Thoracic aorta (tissue), 2 donors: ENCODE data around the gene POLRMT. TPM values are rescaled to one million over a fixed set of nuclear protein-coding genes. Genes with fewer than 3 reads are reported as not detected.

ENCODE experiments used
- ATAC-seq: fragments of 150-250 bp; one replicate; pipeline ENCODE4 v1.8.0; 2017; ENCODE audit warnings: low read depth; ENCODE audit not compliant: insufficient number of reproducible peaks, low FRiP score
- DNase-seq: peaks from one replicate; pipeline ENCODE4 v3.0.0-alpha.2; 2020; ENCODE audit warnings: low spot score
- H3K27ac ChIP-seq, 2 donors: fragments of 200-600 bp; sonication (generic); 1 replicate in 1 of 2; 2 replicates in 1 of 2; pipeline ENCODE4 v1.5.1; 2016; ENCODE audit warnings: mild to moderate bottlenecking in 2 of 2, moderate library complexity in 2 of 2
- H3K27me3 ChIP-seq: fragments of 200-600 bp; sonication (generic); replicated peaks from 2 replicates; pipeline ENCODE4 v1.6.0; 2016; ENCODE audit warnings: mild to moderate bottlenecking; ENCODE audit not compliant: insufficient read depth
- H3K36me3 ChIP-seq: fragments of 200-600 bp; sonication (generic); one replicate; pipeline ENCODE4 v1.5.1; 2016
- H3K4me1 ChIP-seq, 2 donors: fragments of 200-600 bp; sonication (generic); 1 replicate in 1 of 2; 2 replicates in 1 of 2; pipeline versions ENCODE4 v1.5.1 to v1.6.0; 2016; ENCODE audit warnings: low read depth in 2 of 2, mild to moderate bottlenecking in 1 of 2; ENCODE audit not compliant: control insufficient read depth in 1 of 2
- H3K4me3 ChIP-seq: fragments of 200-600 bp; sonication (generic); 2 replicates; pipeline ENCODE4 v1.5.1; 2016; ENCODE audit warnings: mild to moderate bottlenecking
- H3K9me3 ChIP-seq: fragments of 200-600 bp; sonication (generic); 2 replicates; pipeline ENCODE4 v1.5.1; 2016
- CTCF ChIP-seq: fragments of 200-600 bp; sonication (generic); IDR thresholded peaks from one replicate; pipeline ENCODE4 v1.5.1; 2019; ENCODE audit warnings: antibody characterized with exemption
- total RNA-seq, 2 donors: library from RNA; depleted of rRNA; stranded (reverse); fragments of >200 nt; gene quantifications; one replicate each; pipeline versions ENCODE4 v1.1.0 to v1.2.3, GENCODE V29; 2016

POLRMT gene
- total RNA-seq, 2 donors from 2014 or later: 23.8 to 30.9 TPM

- ATAC-seq: peak; percentile 74
- peak; percentile 80 for DNase-seq
- no peaks in the 10 kb centered on the region for H3K36me3 ChIP-seq
- H3K27me3 ChIP-seq: no peaks in the 10 kb centered on the region
- H3K27ac ChIP-seq: peak within 1 kb of the TSS in 1 of 2 donors; percentile 34
- H3K4me3 ChIP-seq: peak within 1 kb of the TSS; percentile 80
- peaks cover 4 to 8% of the 10 kb centered on the region in 2 donors for H3K4me1 ChIP-seq
- no peaks in the 10 kb centered on the region for H3K9me3 ChIP-seq
- no peak for TF ChIP-seq CTCF
These were observed 6.2 kb upstream of the POLRMT start, which contains the start of gene FGF22 for GRCh38 chr19:639253-640160. TSS of gene FGF22 (plus strand) at chr19:639879. CDS start at chr19:639926, 47 bp downstream.

- Histone ChIP-seq H3K36me3 (no peaks in the 10 kb centered on the region), H3K9me3 (no peaks in the 10 kb centered on the region), H3K27ac (no peak overlapping the region), H3K27me3 (no peaks in the 10 kb centered on the region), H3K4me3 (peak overlapping the region; percentile 80), H3K4me1 (peaks cover 10 to 14% of the 10 kb centered on the region in 2 donors)
- ATAC-seq: no peak
- no peak for TF ChIP-seq CTCF
- no peak for DNase-seq
These were observed 5.5 kb upstream of the POLRMT start for GRCh38 chr19:638906-639252.

GRCh38 chr19:634975-635652 is 1.8 kb upstream of the POLRMT start:
- Histone ChIP-seq H3K27ac (peak overlapping the region; percentile 1 to 10), H3K36me3 (no peaks in the 10 kb centered on the region), H3K9me3 (no peaks in the 10 kb centered on the region), H3K4me1 (peaks cover 20 to 26% of the 10 kb centered on the region in 2 donors), H3K4me3 (no peak overlapping the region), H3K27me3 (no peaks in the 10 kb centered on the region)
- DNase-seq (no peak), ATAC-seq (no peak)
- TF ChIP-seq CTCF: no peak

GRCh38 chr19:633786-634639 is 676 bp upstream of the POLRMT start:
- ATAC-seq: no peak
- Histone ChIP-seq H3K36me3 (no peaks in the 10 kb centered on the region), H3K27ac (peak overlapping the region; percentile 33 to 48), H3K4me3 (peak overlapping the region; percentile 79), H3K4me1 (peaks cover 16 to 23% of the 10 kb centered on the region in 2 donors), H3K9me3 (no peaks in the 10 kb centered on the region), H3K27me3 (no peaks in the 10 kb centered on the region)
- DNase-seq: no peak
- no peak for TF ChIP-seq CTCF
